ENCODE data around the gene EBLN2.
"Not testable (repeated sequence)": the region's sequence is repeated elsewhere in the genome, so short reads cannot be mapped to it uniquely, and the experiment has no call there.

Gene EBLN2

DNA sequence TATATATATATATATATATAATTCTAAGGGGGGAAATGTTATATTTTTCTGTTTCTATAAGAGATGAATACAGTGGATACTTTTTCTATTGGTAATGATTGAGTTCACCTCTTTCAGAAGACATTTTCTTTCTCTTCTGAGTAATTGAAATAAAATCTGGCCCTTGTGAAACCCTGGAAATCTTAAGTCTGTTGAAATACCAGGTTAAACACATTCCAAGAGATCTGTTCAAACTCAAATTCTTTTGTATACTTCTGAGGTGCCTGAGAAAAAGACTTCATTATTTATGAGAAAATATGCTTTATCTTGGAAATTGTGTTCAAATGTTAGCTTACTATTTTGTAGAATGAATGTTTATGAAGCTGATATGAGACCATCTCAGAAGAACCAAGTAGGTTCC lies 4.8 kb downstream of the EBLN2 start:
- DNase-seq, result not testable (repeated sequence)

DNA sequence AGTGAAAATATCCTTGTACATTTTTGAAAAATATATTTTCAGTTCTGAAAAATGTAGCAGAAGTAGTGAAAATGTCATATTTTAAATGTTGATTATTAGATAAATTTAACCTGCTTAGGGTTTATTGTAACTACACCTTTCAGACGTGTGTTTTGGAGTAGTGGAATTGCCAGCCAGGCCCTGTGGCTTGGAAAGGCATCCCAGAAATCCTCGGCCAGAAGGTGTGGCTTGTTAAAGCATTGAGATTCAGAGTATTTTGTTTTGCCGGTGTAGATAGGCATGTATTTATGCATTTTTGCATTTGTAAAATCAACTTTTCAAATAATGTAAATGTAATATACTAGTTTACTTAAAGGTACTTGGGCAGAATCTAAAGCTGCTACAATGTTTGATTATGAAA lies 7.0 kb downstream of the EBLN2 start:
- no peak for DNase-seq

DNA sequence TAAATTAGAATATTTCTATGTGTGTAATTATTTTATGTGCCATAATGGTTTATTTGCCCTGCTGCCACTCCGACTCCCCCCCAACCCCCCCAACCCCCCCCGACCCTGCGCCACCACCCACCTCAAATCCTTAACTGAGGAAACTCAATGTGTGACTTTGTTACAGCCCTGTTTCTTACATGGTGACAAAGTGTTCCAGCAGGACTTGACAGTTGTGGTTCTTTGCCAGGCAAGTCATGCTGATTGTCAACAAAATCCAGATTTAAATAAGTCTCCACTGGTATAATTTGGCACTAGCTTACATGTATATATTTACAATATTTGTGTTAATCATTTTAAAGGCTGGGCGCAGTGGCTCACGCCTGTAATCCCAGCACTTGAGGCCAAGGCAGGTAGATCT lies 7.7 kb downstream of the EBLN2 start:
- DNase-seq, result no peak

- no peak for DNase-seq
Measured at GRCh38 chr3:73069775-73070444, 8.5 kb downstream of the EBLN2 start.

DNA sequence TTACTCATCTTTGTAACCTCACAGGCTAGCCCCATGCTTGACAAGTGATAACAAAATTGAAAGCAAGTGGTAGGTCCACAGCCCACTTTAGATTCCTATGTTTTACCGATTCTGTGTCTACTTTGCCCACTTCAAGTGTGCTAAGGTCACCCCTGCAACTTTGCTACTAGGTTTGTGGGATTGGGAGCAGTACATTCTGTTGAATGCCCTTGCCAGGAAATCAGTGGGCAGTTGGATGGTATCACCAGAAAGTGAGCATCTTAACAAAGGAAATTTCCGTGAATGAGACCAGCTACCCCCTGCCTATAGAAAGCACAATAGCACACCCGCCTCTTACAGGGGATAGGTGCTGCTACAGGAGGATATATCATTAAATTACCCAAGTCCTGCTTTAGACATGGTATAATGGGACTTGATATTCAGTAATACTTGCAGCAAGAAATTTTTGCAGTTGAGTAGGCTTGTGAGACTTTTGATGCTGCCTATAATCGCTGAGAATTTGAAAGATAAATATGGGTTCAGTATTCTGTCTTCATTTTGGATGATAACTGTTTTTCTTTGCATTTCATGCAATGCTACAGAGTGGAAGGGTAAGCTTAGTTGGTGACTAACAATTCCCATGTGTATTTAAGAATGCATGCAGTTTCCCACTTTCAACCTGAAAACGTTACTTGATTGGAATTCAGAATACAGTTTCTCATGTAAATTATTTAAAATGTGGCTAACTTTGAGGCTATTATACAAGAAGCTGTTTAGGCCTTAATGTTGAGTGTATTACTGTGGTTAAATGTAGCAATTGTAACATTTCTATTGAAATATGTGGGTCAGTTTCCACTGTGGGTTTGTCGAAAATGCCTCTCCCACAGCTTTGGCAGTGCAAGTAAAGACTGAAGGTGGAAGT lies 9.5 kb downstream of the EBLN2 start:
- DNase-seq, result no peak

DNA sequence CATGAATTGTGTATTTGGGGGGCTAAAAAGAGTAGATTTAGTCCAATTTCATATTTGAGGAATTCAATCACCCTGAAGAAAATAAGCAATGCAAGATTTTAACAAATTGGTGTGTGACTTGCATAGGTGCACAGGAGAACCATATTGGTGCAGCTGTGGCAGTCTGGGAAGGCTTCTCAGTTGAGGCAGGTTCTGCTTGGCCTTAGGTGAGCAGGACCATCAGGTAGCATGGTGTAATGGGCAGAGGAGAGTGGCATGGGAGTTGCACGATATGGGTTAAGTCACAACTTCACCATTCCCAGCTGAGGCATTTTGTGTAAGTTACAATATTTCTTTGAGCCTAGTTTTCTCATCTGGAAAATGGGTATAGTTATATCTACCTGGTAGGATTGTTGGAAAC lies 10.5 kb downstream of the EBLN2 start:
- DNase-seq, result no peak

DNA sequence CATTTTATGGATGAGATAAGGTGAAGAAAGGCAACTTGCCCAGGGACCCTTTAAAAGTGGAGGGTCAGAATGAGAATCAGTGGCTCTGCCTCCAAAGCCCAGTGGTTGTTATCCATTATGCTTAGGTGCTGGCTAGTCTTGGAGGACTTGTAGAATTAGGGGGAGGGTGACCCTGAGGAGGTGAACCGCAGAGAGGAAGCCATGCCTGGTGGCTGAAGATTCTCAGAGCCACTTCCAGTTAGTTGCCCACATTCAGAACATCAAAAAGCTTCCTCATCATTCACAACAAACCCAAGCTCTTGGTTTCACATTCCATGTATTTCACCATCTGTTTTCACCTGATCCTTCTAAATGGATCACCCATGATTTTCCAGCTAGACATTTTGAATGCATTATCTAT lies 11.2 kb downstream of the EBLN2 start:
- DNase-seq, result no peak

GRCh38 chr3:73073091-73073707 lies 11.7 kb downstream of the EBLN2 start:
- DNase-seq, result no peak

DNA sequence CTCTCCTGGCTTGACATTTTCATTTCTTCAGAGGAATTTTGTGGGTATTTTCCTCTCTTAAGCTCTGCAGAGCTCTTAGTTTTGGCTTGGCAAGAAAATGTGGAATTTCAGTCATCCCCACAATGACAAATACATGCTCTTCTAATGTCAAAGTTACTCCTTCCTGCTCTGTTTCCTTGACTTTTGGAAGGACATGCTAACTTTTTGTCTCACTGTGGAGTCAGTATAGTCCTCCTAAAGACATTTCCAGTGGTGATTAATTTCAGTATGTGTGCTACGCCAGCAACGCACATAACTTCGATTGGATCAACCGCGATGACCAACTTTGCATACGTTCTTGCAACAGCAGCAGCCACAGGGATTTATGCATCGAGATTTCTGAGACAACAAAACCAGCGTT lies 13.3 kb downstream of the EBLN2 start:
- DNase-seq, result no peak

- no peak for DNase-seq
Measured at GRCh38 chr3:73080216-73080966, 18.9 kb downstream of the EBLN2 start.

- no peak for DNase-seq
Measured at GRCh38 chr3:73081140-73081539, 19.7 kb downstream of the EBLN2 start.

GRCh38 chr3:73084170-73084569 lies 22.7 kb downstream of the EBLN2 start:
- DNase-seq, result no peak

DNA sequence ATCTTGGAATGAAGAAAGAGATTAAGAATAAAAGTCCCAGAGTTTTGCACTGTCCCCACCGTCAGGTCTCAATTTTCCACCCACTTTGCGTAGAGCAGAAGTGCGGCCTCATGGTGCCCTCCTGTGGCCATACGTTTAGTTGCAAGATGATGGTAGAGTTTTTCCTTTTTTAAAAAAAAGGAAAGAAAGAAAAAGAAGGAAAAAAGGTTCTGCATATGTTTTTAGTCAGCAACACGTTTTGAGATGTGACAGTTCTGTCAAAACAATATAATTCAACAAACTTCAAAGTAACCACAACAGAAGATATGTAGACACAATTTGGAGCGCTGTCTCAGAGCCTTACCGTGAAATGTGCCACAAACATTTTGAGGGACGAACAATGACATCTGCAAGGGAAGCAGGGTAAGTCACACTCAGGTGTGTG lies 24.6 kb downstream of the EBLN2 start:
- DNase-seq, result no peak

GRCh38 chr3:73094129-73094528 lies 32.7 kb downstream of the EBLN2 start:
- DNase-seq, result peak; percentile 26

- DNase-seq, result no peak
Measured at GRCh38 chr3:73094951-73095350, 33.5 kb downstream of the EBLN2 start.

DNA sequence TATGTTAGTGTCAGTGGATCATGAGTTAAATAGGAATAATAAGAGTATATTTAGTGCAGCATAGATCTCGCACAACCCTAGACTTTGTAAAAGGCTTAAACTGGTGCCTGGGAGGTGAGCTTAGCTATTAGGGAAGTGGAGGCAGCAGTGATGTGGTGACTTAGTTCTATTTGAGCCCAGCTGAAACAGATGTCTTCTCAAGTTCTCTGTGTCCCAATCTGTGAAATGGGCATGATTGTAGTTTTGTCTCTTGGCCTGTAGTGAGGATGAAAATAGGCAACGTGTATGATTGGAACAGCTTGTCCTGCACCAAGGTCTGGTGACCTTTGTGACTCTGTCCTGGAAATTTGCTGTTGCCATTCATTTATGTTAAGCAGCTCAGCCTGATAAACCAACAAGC lies 34.7 kb downstream of the EBLN2 start:
- no peak for DNase-seq

- no peak for DNase-seq
Measured at GRCh38 chr3:73098026-73098425, 36.6 kb downstream of the EBLN2 start.

DNA sequence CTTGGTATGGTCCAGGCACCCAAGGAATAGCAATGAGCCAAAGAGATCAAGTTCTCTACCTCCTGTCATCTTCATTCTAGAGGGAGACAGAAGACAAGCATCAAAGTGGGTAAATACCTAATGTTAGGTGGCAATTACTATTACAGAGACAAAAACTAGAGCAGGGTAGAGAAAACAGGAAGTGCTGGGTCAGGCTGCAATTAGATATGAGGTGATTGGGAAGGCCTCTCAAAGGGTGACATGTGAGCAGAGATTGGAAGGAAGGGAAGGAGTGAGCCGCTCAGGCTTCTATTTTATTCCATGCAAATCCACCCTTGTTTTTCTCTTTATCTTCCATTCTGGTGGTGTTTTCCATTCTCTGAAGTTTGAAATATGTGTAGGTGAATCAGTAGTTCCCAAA lies 37.4 kb downstream of the EBLN2 start:
- DNase-seq, result no peak

- peak; percentile 80 for DNase-seq
Measured at GRCh38 chr3:73100741-73101559, 39.5 kb downstream of the EBLN2 start.

DNA sequence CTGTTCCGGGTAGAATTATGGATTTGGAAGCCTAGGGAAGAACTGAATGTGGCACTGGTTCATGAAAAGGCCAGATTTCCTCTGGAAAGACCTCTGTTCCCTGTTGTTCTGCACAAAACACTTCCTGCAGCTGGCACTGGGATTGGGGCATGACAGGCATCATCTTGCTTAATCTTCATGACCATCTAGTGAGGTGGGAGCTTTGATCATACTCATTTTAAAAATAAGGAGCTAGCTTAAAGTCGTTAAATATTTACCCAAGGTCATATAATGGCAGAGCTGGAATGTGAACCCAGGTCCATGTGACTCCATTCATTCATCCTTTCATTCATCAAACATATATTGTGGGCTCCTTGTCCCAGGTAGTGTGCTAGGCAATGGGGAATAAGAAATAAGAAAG lies 40.4 kb downstream of the EBLN2 start:
- no peak for DNase-seq

- no peak for DNase-seq
Measured at GRCh38 chr3:73107215-73107614, 45.8 kb downstream of the EBLN2 start.

- DNase-seq, result no peak
Measured at GRCh38 chr3:73107676-73108187, 46.3 kb downstream of the EBLN2 start.

Data from 8988T (cell line).